Memory B cell (primary cell): ENCODE measurements around the gene CD9.
"Not testable (repeated sequence)": the region's sequence is repeated elsewhere in the genome, so short reads cannot be mapped to it uniquely, and the experiment has no call there.

ENCODE experiments used
- ATAC-seq: fragments of 150-1000 bp; cut with Tn5 transposase; 2 replicates; pipeline ENCODE4 v1.10.0; 2021; ENCODE audit warnings: low read depth, mild to moderate bottlenecking, moderate library complexity
- DNase-seq, 2 donors: peaks; one replicate each; pipeline ENCODE4 v3.0.0; 2022; ENCODE audit warnings: low spot score in 2 of 2
- H3K27ac Mint-ChIP-seq: one replicate; pipeline ENCODE4 v1.8.0; 2022; ENCODE audit warnings: mild to moderate bottlenecking, moderate library complexity, mixed read lengths
- H3K27me3 Mint-ChIP-seq: one replicate; pipeline ENCODE4 v1.8.0; 2022; ENCODE audit warnings: mixed read lengths
- H3K36me3 Mint-ChIP-seq: one replicate; pipeline ENCODE4 v1.8.0; 2022; ENCODE audit warnings: mild to moderate bottlenecking, mixed read lengths
- H3K4me1 Mint-ChIP-seq: one replicate; pipeline ENCODE4 v1.8.0; 2022; ENCODE audit warnings: mixed read lengths
- H3K4me3 Mint-ChIP-seq: one replicate; pipeline ENCODE4 v1.8.0; 2022; ENCODE audit warnings: mild to moderate bottlenecking, moderate library complexity, mixed read lengths
- H3K9me3 Mint-ChIP-seq: one replicate; pipeline ENCODE4 v1.8.0; 2022; ENCODE audit warnings: mixed read lengths

Gene CD9, protein sequence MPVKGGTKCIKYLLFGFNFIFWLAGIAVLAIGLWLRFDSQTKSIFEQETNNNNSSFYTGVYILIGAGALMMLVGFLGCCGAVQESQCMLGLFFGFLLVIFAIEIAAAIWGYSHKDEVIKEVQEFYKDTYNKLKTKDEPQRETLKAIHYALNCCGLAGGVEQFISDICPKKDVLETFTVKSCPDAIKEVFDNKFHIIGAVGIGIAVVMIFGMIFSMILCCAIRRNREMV

DNA sequence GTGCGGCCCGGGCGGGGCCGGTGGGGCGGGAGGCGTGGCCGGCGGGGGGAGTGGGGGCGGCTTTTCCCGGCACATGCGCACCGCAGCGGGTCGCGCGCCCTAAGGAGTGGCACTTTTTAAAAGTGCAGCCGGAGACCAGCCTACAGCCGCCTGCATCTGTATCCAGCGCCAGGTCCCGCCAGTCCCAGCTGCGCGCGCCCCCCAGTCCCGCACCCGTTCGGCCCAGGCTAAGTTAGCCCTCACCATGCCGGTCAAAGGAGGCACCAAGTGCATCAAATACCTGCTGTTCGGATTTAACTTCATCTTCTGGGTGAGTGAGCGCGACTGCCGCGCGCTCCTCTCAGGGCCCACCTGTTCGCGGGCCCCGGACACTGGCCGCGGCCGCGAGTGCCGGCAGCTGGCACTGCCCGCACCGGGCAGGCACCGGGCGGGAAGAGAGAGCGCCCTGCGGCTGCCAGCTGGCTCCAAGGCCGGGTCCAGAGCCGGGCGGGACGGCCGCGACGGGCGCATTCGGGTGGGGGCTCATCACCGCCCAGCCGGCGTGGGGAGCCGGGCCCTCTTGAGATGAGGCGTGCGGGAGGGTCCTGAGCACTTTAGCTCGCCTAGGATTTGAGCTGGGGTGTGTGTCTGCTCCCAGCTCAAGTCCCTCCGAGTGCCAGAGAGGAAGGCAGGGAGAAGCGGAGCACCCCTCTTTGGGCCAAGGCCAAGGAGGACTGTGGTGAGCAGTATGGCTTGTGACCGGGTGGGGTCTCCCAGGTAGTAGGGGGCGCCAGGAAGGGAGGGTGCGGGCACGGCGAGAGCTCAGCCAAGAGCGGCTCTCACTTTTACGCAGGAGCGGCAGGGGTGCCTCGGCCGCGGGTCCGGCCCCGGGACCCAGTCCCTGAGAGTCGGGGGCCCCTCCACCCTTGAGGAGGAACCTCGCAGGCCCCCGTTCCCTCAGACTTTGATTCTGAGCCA lies at the start of gene CD9:
Gene CD9, plus strand, starts transcription at position 145 of the 957 bp plus-strand sequence. Its CDS starts 100 bp downstream, at position 245.
- peak within 1 kb of the TSS; percentile 83 for H3K4me3 Mint-ChIP-seq
- H3K27me3 Mint-ChIP-seq = peaks cover 14% of the 10 kb centered on the region
- peak; percentile 67 for ATAC-seq
- peaks cover 29% of the 10 kb centered on the region for H3K4me1 Mint-ChIP-seq
- peak in 1 of 2 donors; percentile 32 for DNase-seq
- peaks cover 5% of the 10 kb centered on the region for H3K36me3 Mint-ChIP-seq
- no peaks in the 10 kb centered on the region for H3K9me3 Mint-ChIP-seq
- H3K27ac Mint-ChIP-seq = peak within 1 kb of the TSS; percentile 72

DNA sequence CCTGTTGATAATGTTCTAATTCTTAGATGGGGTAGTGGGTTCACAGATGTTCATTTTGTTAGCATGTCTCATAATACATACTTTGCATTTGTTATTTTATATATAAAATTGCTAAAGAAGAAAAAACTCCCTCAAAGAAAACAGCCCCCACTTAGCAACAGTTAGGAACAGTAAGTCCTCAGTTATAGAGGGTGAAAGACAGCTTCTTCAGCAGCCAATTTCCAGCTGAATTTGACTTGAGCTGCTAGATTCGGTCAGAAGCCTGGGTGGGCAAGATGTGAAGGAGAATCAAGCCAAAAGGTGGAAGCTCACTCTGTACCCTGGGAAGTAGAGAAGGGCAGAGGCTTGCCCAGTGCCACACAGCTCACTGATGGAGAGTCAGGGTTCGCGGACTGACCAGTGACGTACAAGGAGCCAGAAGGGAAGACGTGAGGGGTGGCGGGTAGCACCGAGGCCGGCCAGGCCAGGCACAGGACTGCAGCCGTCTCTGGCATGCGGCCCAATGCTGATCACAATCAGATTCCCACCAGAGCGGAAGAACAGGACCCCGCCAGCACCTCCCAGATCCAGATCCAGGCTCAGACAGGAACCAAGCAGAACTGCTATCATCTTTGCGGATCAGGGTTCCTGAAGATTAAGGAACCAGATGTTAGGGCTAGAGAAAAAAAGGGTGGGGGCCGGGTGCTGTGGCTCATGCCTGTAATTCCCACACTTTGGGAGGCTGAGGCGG lies 45.3 kb upstream of the CD9 start:
- H3K4me1 Mint-ChIP-seq = no peaks in the 10 kb centered on the region
- DNase-seq = no peak
- no peak overlapping the region for H3K4me3 Mint-ChIP-seq
- H3K9me3 Mint-ChIP-seq = no peaks in the 10 kb centered on the region
- H3K27ac Mint-ChIP-seq = no peak overlapping the region
- peaks cover 8% of the 10 kb centered on the region for H3K27me3 Mint-ChIP-seq
- H3K36me3 Mint-ChIP-seq = no peaks in the 10 kb centered on the region
- no peak for ATAC-seq

DNA sequence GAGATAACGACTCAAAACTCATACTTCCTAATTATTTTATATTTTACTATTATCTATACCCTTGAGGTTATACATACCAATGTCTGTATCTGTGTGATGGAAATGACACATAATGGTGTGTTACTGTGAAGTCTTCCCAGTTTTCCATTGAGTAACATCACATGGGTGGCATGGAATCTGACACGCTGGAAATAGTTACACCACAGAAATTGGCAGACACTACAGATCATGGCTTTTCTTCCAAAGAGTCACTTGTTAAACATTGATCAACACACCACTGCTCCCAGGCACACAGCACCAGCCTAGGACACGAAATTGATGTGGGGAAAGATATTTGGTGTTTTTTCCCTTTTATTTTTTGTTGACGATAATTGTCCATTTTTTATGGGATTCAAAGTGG lies 42.7 kb upstream of the CD9 start:
- no peaks in the 10 kb centered on the region for H3K9me3 Mint-ChIP-seq
- no peak for DNase-seq
- no peak overlapping the region for H3K4me3 Mint-ChIP-seq
- no peak for ATAC-seq
- H3K27ac Mint-ChIP-seq = no peak overlapping the region
- H3K4me1 Mint-ChIP-seq = no peaks in the 10 kb centered on the region
- peaks cover 12% of the 10 kb centered on the region for H3K27me3 Mint-ChIP-seq
- H3K36me3 Mint-ChIP-seq = no peaks in the 10 kb centered on the region

DNA sequence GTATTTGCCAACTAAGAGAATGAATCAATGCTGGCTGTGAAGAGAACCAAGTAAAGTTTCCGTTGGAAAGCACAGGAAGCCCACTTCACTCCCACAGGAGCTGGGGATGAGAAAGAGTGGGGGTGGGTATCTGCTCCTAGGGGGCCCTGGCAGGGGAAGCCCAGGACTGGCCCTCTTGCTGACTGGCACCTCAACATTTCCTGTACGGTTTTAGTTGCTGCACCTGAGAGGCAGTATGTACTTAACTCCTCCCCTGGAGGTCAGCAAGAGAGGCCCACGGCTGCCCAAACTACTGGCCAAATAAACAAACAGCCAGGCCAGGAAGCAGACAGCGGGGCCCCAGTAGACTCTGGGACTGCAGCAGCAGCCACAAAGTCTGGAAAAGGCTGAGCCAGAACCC lies 41.9 kb upstream of the CD9 start:
- Mint-ChIP-seq H3K9me3 (no peaks in the 10 kb centered on the region), H3K27me3 (peaks cover 12% of the 10 kb centered on the region), H3K4me3 (no peak overlapping the region), H3K36me3 (no peaks in the 10 kb centered on the region), H3K4me1 (no peaks in the 10 kb centered on the region), H3K27ac (no peak overlapping the region)
- DNase-seq (no peak), ATAC-seq (no peak)

DNA sequence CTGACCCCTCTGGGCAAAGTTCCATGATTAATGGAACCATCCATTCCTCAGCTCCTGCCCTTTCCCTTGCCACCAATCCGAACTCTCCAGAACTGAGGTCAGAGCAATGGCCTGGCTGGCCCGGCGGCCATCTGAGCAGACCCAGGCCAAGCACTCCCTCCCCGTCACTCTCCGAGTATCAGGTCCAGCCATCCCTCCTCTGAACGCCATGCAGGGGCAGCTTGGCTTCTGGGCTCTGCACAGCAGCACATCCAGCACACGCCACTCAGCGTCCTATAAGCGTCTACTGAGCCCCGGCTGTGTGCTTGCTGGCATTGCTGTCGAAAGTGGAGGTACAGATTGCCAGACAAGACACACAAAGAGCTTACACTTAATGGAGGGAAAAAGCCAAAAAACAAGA lies 41.5 kb upstream of the CD9 start:
- H3K4me3 Mint-ChIP-seq = no peak overlapping the region
- no peaks in the 10 kb centered on the region for H3K36me3 Mint-ChIP-seq
- H3K9me3 Mint-ChIP-seq = no peaks in the 10 kb centered on the region
- H3K27ac Mint-ChIP-seq = no peak overlapping the region
- H3K27me3 Mint-ChIP-seq = peaks cover 12% of the 10 kb centered on the region
- ATAC-seq (no peak), DNase-seq (no peak)
- no peaks in the 10 kb centered on the region for H3K4me1 Mint-ChIP-seq

DNA sequence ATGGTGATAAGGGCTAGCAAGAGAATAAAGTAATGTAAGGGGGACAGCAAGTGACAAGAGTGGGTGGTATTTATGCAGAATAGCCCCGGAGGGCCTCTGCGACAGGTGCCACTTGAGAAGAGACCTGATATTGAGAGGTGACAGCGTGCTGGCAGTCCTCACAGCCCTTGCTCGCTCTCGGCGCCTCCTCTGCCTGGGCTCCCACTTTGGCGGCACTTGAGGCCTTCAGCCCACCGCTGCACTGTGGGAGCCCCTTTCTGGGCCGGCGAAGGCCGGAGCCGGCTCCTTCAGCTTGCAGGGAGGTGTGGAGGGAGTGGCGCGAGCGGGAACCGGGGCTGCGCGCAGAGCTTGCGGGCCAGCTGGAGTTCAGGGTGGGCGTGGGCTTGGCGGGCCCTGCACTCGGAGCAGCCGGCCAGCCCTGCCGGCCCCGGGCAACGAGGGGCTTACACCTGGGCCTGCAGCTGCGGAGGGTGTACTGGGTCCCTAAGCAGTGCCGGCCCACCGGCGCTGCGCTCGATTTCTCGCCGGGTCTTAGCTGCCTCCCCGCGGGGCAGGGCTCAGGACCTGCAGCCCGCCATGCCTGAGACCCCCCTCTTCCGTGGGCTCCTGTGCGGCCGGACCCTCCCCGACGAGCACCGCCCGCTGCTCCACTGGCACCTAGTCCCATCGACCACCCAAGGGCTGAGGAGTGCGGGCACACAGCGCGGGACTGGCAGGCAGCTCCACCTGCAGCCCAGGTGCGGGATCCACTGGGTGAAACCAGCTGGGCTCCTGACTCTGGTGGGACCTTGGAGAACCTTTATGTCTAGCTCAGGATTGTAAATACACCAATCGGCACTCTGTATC lies 40.8 kb upstream of the CD9 start:
- not testable (repeated sequence) for ATAC-seq, H3K9me3 Mint-ChIP-seq, DNase-seq, H3K36me3 Mint-ChIP-seq, H3K4me3 Mint-ChIP-seq, H3K27ac Mint-ChIP-seq, H3K4me1 Mint-ChIP-seq
- H3K27me3 Mint-ChIP-seq = peaks cover 12% of the 10 kb centered on the region

DNA sequence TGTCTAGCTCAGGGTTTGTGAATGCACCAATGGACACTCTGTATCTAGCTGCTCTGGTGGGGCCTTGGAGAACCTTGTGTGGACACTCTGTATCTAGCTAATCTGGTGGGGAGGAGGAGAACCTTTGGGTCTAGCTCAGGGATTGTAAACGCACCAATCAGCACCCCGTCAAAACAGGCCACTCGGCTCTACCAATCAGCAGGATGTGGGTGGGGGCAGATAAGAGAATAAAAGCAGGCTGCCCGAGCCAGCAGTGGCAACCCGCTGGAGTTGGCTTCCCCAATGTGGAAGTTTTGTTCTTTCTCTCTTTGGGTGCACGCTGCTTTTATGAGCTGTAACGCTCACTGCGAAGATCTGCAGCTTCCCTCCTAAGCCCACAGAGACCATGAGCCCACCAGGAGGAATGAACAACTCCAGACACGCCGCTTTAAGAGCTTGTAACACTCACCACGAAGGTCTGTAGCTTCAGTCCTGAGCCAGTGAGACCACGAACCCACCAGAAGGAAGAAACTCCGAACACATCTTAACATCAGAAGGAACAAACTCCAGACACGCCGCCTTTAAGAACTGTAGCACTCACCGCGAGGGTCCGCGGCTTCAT lies 40.1 kb upstream of the CD9 start:
- not testable (repeated sequence) for H3K4me3 Mint-ChIP-seq, H3K4me1 Mint-ChIP-seq, H3K27ac Mint-ChIP-seq, ATAC-seq, H3K36me3 Mint-ChIP-seq, H3K27me3 Mint-ChIP-seq, H3K9me3 Mint-ChIP-seq, DNase-seq

DNA sequence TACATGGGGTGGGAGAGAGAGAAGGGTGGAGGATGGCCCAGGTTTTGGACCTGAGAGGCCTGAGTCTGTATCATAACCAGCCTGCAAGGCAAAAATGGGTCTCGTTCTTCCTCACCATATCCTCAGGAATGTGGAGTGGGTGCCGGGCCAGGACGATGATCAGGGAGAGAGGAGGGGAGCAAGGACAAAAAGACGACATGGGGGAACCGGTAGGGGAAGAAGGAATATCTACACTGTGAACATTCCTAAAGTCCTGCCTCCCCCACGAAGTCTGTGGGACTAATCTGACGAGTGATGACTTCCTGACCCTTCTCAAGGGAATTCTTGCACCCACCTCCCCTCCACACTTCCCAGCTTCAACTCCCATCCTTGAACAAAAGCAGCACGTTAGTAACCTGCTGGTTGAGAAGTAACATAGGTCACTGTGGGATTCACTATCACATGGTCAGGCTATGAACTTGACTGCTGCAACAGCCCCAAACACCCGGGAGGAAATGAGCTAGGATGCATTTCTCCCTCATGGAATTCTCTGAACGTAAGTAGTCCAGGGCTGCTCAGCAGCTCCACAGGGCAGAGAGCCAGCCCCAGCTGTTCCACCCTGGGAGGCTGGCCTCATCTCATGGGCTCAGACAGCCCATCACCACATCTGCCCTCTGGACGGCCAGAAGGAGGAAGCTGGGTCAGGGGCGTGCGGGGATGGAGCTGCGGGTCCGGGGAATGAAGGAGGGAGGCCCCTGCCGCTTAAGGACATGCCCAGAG lies 38.9 kb upstream of the CD9 start:
- Mint-ChIP-seq H3K9me3 (no peaks in the 10 kb centered on the region), H3K27ac (no peak overlapping the region), H3K27me3 (peaks cover 8% of the 10 kb centered on the region), H3K36me3 (no peaks in the 10 kb centered on the region), H3K4me3 (no peak overlapping the region), H3K4me1 (no peaks in the 10 kb centered on the region)
- DNase-seq (no peak), ATAC-seq (no peak)

DNA sequence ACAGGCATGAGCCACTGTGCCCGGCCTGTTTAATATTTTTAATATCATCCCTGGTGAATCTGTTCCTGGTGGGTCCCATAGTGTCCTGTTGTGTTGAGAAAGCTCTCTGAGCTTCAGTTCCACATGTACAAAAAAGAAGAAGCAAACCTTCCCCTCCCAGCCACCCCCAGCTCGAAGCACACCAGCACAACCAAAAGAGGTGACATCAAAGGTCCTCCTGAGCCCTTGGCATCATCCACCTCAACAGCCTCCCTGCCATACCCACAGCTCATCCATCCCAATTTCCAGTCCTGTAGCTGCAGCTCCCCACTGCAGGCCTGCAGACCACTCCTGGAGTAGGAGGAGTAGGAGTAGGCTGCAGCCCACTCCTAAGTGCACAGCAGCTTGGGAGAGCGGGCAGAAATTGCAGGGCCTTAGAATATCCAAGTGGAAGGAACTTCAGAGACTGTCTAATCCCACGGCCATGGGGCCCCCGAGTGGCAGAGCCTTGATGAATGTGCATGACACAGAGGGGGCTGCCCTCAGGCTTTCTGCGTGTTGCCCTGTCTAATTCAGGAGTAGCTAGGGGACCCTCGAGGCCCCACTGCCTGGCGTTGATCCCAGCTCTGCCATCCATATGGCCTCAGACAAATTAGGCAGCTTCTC lies 36.7 kb upstream of the CD9 start:
- DNase-seq (no peak), ATAC-seq (no peak)
- Mint-ChIP-seq H3K9me3 (no peaks in the 10 kb centered on the region), H3K27ac (no peak overlapping the region), H3K36me3 (no peaks in the 10 kb centered on the region), H3K4me3 (no peak overlapping the region), H3K27me3 (peaks cover 8% of the 10 kb centered on the region), H3K4me1 (peaks cover 12% of the 10 kb centered on the region)

DNA sequence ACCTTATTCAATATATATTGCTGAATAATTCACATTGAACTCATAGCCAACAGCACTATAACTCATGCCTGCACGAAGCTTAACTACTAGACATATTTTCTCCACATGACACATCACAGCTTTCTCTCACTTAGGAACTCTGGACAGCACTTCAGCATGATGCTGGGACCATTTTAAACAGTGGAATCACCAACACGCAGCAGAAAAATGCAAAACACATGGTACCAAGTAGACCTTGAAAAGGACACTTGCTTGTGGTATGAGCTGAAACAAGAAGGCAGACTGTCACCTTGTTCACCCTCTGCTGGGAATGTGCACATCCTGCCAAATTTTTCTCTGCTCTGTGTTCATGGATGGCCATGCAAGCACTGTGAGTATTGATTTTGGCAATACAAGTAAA lies 34.8 kb upstream of the CD9 start:
- H3K4me1 Mint-ChIP-seq = peaks cover 16% of the 10 kb centered on the region

DNA sequence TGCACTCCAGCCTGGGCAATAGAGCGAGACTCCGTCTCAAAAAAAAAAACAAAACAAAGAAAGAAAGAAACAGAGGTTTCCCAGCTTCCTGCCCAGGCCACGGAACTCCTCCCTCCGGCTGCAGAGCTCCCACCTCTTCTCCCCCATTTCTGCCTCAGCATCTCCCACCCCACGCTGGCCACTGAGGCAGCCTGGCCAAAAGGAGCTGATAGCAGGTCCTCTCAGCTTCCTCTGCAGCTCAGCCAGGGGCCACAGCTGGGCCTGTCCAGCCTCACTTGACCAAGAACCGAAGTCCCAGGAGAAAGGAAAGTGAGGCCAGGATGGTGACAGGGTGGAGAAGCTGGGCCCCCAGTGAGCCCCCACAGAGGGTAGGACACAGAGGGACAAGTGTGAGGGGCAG lies 33.4 kb upstream of the CD9 start:
- no peak overlapping the region for H3K4me3 Mint-ChIP-seq
- H3K27me3 Mint-ChIP-seq = no peaks in the 10 kb centered on the region
- peak overlapping the region; percentile 88 for H3K27ac Mint-ChIP-seq
- no peaks in the 10 kb centered on the region for H3K36me3 Mint-ChIP-seq
- DNase-seq (no peak), ATAC-seq (no peak)
- H3K9me3 Mint-ChIP-seq = no peaks in the 10 kb centered on the region
- H3K4me1 Mint-ChIP-seq = peaks cover 16% of the 10 kb centered on the region

More for the DNA sequence above, 34.8 kb upstream of the CD9 start:
- H3K4me3 Mint-ChIP-seq = no peak overlapping the region
- ATAC-seq (no peak), DNase-seq (no peak)
- H3K9me3 Mint-ChIP-seq = no peaks in the 10 kb centered on the region
- H3K27me3 Mint-ChIP-seq = peaks cover 4% of the 10 kb centered on the region
- H3K27ac Mint-ChIP-seq = no peak overlapping the region
- H3K36me3 Mint-ChIP-seq = no peaks in the 10 kb centered on the region
